ENCODE data around the gene KCNMA1.
"Not testable (repeated sequence)": the region's sequence is repeated elsewhere in the genome, so short reads cannot be mapped to it uniquely, and the experiment has no call there.

GRCh38 chr10:77339872-77340271 lies 297.7 kb downstream of the KCNMA1 start:
- TF ChIP-seq CTCF (IDR thresholded peaks at IDR 0.05); ZFX (IDR thresholded peaks at IDR 0.05; ENCODE audit: borderline replicate concordance): not testable (repeated sequence)

Measured in 22Rv1 (cell line).